Measurements from ENCODE around the gene ARHGAP42.

DNA sequence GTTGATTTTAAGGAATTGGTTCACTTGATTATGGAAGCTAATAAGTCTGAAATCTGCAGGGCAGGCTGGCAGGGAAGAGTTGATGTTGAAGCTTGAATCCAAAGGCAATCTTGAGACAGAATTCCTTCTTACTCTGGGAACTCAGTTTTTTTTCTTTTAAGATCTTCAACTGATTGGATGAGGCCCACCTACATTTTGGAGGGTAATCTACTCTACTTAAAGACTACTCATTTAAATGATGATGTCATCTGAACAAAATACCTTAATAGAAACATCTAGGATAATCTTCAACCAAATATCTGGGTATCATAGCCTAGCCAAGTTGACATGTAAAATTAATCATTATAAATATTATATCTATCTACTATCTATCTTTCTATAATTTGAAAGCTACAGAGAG lies 279.3 kb downstream of the ARHGAP42 start:
- TF ChIP-seq, protein P1, sequence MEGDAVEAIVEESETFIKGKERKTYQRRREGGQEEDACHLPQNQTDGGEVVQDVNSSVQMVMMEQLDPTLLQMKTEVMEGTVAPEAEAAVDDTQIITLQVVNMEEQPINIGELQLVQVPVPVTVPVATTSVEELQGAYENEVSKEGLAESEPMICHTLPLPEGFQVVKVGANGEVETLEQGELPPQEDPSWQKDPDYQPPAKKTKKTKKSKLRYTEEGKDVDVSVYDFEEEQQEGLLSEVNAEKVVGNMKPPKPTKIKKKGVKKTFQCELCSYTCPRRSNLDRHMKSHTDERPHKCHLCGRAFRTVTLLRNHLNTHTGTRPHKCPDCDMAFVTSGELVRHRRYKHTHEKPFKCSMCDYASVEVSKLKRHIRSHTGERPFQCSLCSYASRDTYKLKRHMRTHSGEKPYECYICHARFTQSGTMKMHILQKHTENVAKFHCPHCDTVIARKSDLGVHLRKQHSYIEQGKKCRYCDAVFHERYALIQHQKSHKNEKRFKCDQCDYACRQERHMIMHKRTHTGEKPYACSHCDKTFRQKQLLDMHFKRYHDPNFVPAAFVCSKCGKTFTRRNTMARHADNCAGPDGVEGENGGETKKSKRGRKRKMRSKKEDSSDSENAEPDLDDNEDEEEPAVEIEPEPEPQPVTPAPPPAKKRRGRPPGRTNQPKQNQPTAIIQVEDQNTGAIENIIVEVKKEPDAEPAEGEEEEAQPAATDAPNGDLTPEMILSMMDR (IDR thresholded peaks at IDR 0.05; ENCODE audit: insufficient read depth, low read length): no peak
- TF ChIP-seq, protein P2, sequence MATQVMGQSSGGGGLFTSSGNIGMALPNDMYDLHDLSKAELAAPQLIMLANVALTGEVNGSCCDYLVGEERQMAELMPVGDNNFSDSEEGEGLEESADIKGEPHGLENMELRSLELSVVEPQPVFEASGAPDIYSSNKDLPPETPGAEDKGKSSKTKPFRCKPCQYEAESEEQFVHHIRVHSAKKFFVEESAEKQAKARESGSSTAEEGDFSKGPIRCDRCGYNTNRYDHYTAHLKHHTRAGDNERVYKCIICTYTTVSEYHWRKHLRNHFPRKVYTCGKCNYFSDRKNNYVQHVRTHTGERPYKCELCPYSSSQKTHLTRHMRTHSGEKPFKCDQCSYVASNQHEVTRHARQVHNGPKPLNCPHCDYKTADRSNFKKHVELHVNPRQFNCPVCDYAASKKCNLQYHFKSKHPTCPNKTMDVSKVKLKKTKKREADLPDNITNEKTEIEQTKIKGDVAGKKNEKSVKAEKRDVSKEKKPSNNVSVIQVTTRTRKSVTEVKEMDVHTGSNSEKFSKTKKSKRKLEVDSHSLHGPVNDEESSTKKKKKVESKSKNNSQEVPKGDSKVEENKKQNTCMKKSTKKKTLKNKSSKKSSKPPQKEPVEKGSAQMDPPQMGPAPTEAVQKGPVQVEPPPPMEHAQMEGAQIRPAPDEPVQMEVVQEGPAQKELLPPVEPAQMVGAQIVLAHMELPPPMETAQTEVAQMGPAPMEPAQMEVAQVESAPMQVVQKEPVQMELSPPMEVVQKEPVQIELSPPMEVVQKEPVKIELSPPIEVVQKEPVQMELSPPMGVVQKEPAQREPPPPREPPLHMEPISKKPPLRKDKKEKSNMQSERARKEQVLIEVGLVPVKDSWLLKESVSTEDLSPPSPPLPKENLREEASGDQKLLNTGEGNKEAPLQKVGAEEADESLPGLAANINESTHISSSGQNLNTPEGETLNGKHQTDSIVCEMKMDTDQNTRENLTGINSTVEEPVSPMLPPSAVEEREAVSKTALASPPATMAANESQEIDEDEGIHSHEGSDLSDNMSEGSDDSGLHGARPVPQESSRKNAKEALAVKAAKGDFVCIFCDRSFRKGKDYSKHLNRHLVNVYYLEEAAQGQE (IDR thresholded peaks at IDR 0.05; ENCODE audit: insufficient replicate concordance, low read depth): no peak
- TF ChIP-seq GABPA (IDR thresholded peaks at IDR 0.05; ENCODE audit: low read depth): no peak

All from HL-60 (cell line).